MCF 10A (cell line): ENCODE results near the gene EXTL1. TPM values are rescaled to one million over a fixed set of nuclear protein-coding genes. Genes with fewer than 3 reads are reported as not detected.

ENCODE experiments used
- BruUV-seq: library from RNA; stranded (reverse); fragments of 400-500 nt; replicated peaks from 2 replicates; lab custom pipeline; 2021; lab: Mats Ljungman, UMichigan
- CTCF ChIA-PET: fragments of 300-600 bp; sonication (Branson Sonifier 250); formaldehyde crosslinking; extraction: SDS; loops from one replicate; lab custom pipeline; 2021; ENCODE audit warnings: antibody characterized with exemption, inconsistent platforms; lab: Yijun Ruan, JAX
- POLR2A ChIA-PET: fragments of 300-600, 350-650 bp; sonication (Branson Sonifier 250); formaldehyde crosslinking; extraction: SDS; loops from one replicate; lab custom pipeline; 2020; ENCODE audit warnings: antibody characterized with exemption, inconsistent platforms; lab: Yijun Ruan, JAX
- DNase-seq: peaks from one replicate; pipeline ENCODE4 v3.0.0-alpha.2; 2018; ENCODE audit not compliant: unreplicated experiment
- H3K27ac Mint-ChIP-seq: one replicate; pipeline ENCODE4 v1.8.0; 2022; ENCODE audit warnings: mild to moderate bottlenecking, low read depth, mixed read lengths; ENCODE audit not compliant: unreplicated experiment
- H3K27me3 Mint-ChIP-seq: one replicate; pipeline ENCODE4 v1.8.0; 2022; ENCODE audit warnings: mixed read lengths; ENCODE audit not compliant: insufficient read depth, unreplicated experiment
- H3K36me3 Mint-ChIP-seq: one replicate; pipeline ENCODE4 v1.8.0; 2022; ENCODE audit warnings: mild to moderate bottlenecking, moderate library complexity, mixed read lengths; ENCODE audit not compliant: insufficient read depth, unreplicated experiment
- H3K4me1 Mint-ChIP-seq: one replicate; pipeline ENCODE4 v1.8.0; 2022; ENCODE audit warnings: mixed read lengths; ENCODE audit not compliant: insufficient read depth, unreplicated experiment
- H3K4me3 Mint-ChIP-seq: one replicate; pipeline ENCODE4 v1.8.0; 2022; ENCODE audit warnings: mild to moderate bottlenecking, moderate library complexity, mixed read lengths; ENCODE audit not compliant: unreplicated experiment
- H3K9me3 Mint-ChIP-seq: one replicate; pipeline ENCODE4 v1.8.0; 2022; ENCODE audit warnings: mixed read lengths; ENCODE audit not compliant: unreplicated experiment
- CTCF ChIP-seq: fragments of 200-600 bp; IDR thresholded peaks from one replicate; pipeline ENCODE4 v1.8.0; 2022; ENCODE audit warnings: antibody characterized with exemption, mild to moderate bottlenecking; ENCODE audit not compliant: unreplicated experiment
- intact Hi-C: fragments of 100-400 bp; cut with micrococcal nuclease; formaldehyde crosslinking; loops from 2 replicates; pipeline ENCODE4 v1.14.1; 2022
- total RNA-seq: library from RNA; stranded (reverse); gene quantifications from 2 replicates; pipeline ENCODE4 v1.2.3, GENCODE V29; 2022

Gene EXTL1
- total RNA-seq, 1 experiment from 2014 or later, result not detected

GRCh38 chr1:26044971-26045721, 23.6 kb downstream of the EXTL1 start:
- no TSS peak for BruUV-seq
- no peak for DNase-seq
- Mint-ChIP-seq H3K4me3 (no peak overlapping the region), H3K9me3 (no peaks in the 10 kb centered on the region), H3K4me1 (no peaks in the 10 kb centered on the region), H3K27ac (no peak overlapping the region), H3K27me3 (peaks cover 44% of the 10 kb centered on the region), H3K36me3 (no peaks in the 10 kb centered on the region)
- intact Hi-C loops, result no loop called here
- TF ChIP-seq CTCF, result no peak
- ChIA-PET CTCF (interaction anchor here (1.4 kb wide), 1 partner anchor 9 kb away, joined by 3 read pairs; no protein-coding TSS in a partner anchor), POLR2A (no interaction called here)

GRCh38 chr1:26045722-26046245, 24.2 kb downstream of the EXTL1 start, which contains the start of gene SLC30A2:
Gene SLC30A2, minus strand, starts transcription at chr1:26046118. Its CDS starts 222 bp downstream, at chr1:26045896.
- H3K27me3 Mint-ChIP-seq, result peaks cover 50% of the 10 kb centered on the region
- ChIA-PET CTCF (interaction anchor here (0.7 to 1.4 kb wide), 2 partner anchors 9 to 55 kb away, joined by 3 read pairs; no protein-coding TSS in a partner anchor), POLR2A (no interaction called here)
- no peak within 1 kb of the TSS for H3K27ac Mint-ChIP-seq
- intact Hi-C loops, result no loop called here
- H3K4me3 Mint-ChIP-seq, result no peak within 1 kb of the TSS
- H3K36me3 Mint-ChIP-seq, result no peaks in the 10 kb centered on the region
- no peak for TF ChIP-seq CTCF
- H3K9me3 Mint-ChIP-seq, result no peaks in the 10 kb centered on the region
- H3K4me1 Mint-ChIP-seq, result no peaks in the 10 kb centered on the region
- BruUV-seq, result no TSS peak
- DNase-seq, result no peak

GRCh38 chr1:26046246-26047095, 24.9 kb downstream of the EXTL1 start:
- CTCF ChIA-PET, result interaction anchor here (0.7 to 1.4 kb wide), 4 partner anchors 10 to 55 kb away, joined by 3 to 7 read pairs (median 3); no protein-coding TSS in a partner anchor
- Mint-ChIP-seq H3K9me3 (no peaks in the 10 kb centered on the region), H3K4me3 (no peak overlapping the region)

More at GRCh38 chr1:26046246-26047095, 24.9 kb downstream of the EXTL1 start:
- Mint-ChIP-seq H3K36me3 (no peaks in the 10 kb centered on the region), H3K27ac (no peak overlapping the region), H3K27me3 (peaks cover 51% of the 10 kb centered on the region), H3K4me1 (no peaks in the 10 kb centered on the region)
- TF ChIP-seq CTCF, result no peak
- no peak for DNase-seq
- BruUV-seq, result no TSS peak
- intact Hi-C loops, result no loop called here
- POLR2A ChIA-PET, result no interaction called here
